Mucosa of descending colon (tissue), 3 donors: ENCODE data around the gene CISTR. TPM values are rescaled to one million over a fixed set of nuclear protein-coding genes. Genes with fewer than 3 reads are reported as not detected.
A peak's percentile ranks its signal among the peaks of the same experiment; 100 is the strongest.

Experiments used
- ATAC-seq: fragments of 200-7000 bp; cut with Tn5 transposase; one replicate; pipeline ENCODE4 v1.9.1; 2020; ENCODE audit warnings: mild to moderate bottlenecking, moderate library complexity
- DNase-seq, 3 donors: peaks; one replicate each; pipeline ENCODE4 v3.0.0-alpha.2; 2020
- H3K36me3 ChIP-seq: fragments of 200-600 bp; one replicate; pipeline ENCODE4 v1.8.0; 2021; ENCODE audit warnings: low read depth, mild to moderate bottlenecking
- H3K4me1 ChIP-seq: fragments of 200-600 bp; one replicate; pipeline ENCODE4 v1.8.0; 2021; ENCODE audit warnings: low read depth, mild to moderate bottlenecking
- H3K4me3 ChIP-seq: fragments of 200-600 bp; one replicate; pipeline ENCODE4 v1.8.0; 2021; ENCODE audit warnings: mild to moderate bottlenecking
- H3K9me3 ChIP-seq: fragments of 200-600 bp; one replicate; pipeline ENCODE4 v1.8.0; 2021; ENCODE audit warnings: mild to moderate bottlenecking
- CTCF ChIP-seq: fragments of 200-600 bp; IDR thresholded peaks from one replicate; pipeline ENCODE4 v1.8.0; 2022; ENCODE audit warnings: antibody characterized with exemption, mild to moderate bottlenecking
- intact Hi-C, 2 donors: fragments of 100-400 bp; cut with DNase I in 1 of 2; cut with micrococcal nuclease in 1 of 2; formaldehyde crosslinking; loops; one replicate each; pipeline versions ENCODE4 v1.11.0 to v1.11.1; 2022; cut with DNase I, micrococcal nuclease
- total RNA-seq, 3 donors: library from RNA; stranded (reverse); fragmentation: NEBNext Ultra II Directional in 2 of 3; extraction: Animal tissue kit (Norgen Biotek cat#: 25700) in 2 of 3; gene quantifications; one replicate each; pipeline versions ENCODE4 v1.2.1 to v1.2.4, GENCODE V29; 2021 to 2023
- donor health status: DM: no; HTN: no; CAD: no; lungs with moderate emphysema.
- donor health status: DM: no; HTN: no; CAD: no.
- donor health status: DM: no; HTN: yes; CAD: no.

The CISTR gene
- total RNA-seq, 3 donors from 2014 or later, result not detected

- ATAC-seq (no peak), DNase-seq (no peak)
- Histone ChIP-seq H3K4me3 (no peak overlapping the region), H3K36me3 (no peaks in the 10 kb centered on the region), H3K9me3 (no peaks in the 10 kb centered on the region), H3K4me1 (no peaks in the 10 kb centered on the region)
- TF ChIP-seq CTCF, result no peak
- intact Hi-C loops, result no loop called here
Observed at GRCh38 chr12:53761306-53761705, 9.5 kb upstream of the CISTR start.

GRCh38 chr12:53759261-53759660 lies 7.5 kb upstream of the CISTR start:
- H3K36me3 ChIP-seq, result no peaks in the 10 kb centered on the region
- no peak overlapping the region for H3K4me3 ChIP-seq
- DNase-seq (no peak), ATAC-seq (no peak)
- no peak for TF ChIP-seq CTCF
- intact Hi-C loops, result no loop called here
- no peaks in the 10 kb centered on the region for H3K9me3 ChIP-seq
- no peaks in the 10 kb centered on the region for H3K4me1 ChIP-seq

- no peaks in the 10 kb centered on the region for H3K9me3 ChIP-seq
- H3K4me1 ChIP-seq, result no peaks in the 10 kb centered on the region
- no peak overlapping the region for H3K4me3 ChIP-seq
- no peak for TF ChIP-seq CTCF
- no peaks in the 10 kb centered on the region for H3K36me3 ChIP-seq
- DNase-seq (no peak), ATAC-seq (no peak)
- intact Hi-C loops, result no loop called here
Observed at GRCh38 chr12:53758730-53759103, 6.9 kb upstream of the CISTR start.

- Histone ChIP-seq H3K36me3 (no peaks in the 10 kb centered on the region), H3K4me1 (no peaks in the 10 kb centered on the region), H3K4me3 (no peak overlapping the region), H3K9me3 (no peaks in the 10 kb centered on the region)
- DNase-seq (no peak), ATAC-seq (no peak)
- intact Hi-C loops, result no loop called here
- TF ChIP-seq CTCF, result no peak
Observed at GRCh38 chr12:53758081-53758729, 6.4 kb upstream of the CISTR start.

- TF ChIP-seq CTCF, result peak; percentile 98
- DNase-seq (peak; percentile 82 to 90 (median 86)), ATAC-seq (peak; percentile 93)
- no peaks in the 10 kb centered on the region for H3K36me3 ChIP-seq
- intact Hi-C loops, result no loop called here
- H3K4me1 ChIP-seq, result no peaks in the 10 kb centered on the region
- H3K4me3 ChIP-seq, result no peak overlapping the region
- no peaks in the 10 kb centered on the region for H3K9me3 ChIP-seq
Observed at GRCh38 chr12:53757101-53757770, 5.5 kb upstream of the CISTR start.
